Suprapubic skin (tissue), 3 donors: Measurements from ENCODE around the gene NBEAL1.
"Not testable (repeated sequence)": the region's sequence is repeated elsewhere in the genome, so short reads cannot be mapped to it uniquely, and the experiment has no call there.

Experiments used
- POLR2A ChIP-seq, 2 donors: fragments of 450-650 bp; IDR thresholded peaks; one replicate each; pipeline ENCODE4 v1.6.1; 2017; ENCODE audit warnings: antibody characterized with exemption in 2 of 2, mild to moderate bottlenecking in 2 of 2, moderate library complexity in 2 of 2
- TF ChIP-seq, protein P1 (sequence below), 2 donors: fragments of 200-600 bp in 1 of 2; fragments of 450-650 bp in 1 of 2; sonication (generic) in 1 of 2; IDR thresholded peaks; one replicate each; pipeline ENCODE4 v1.5.1; 2016 to 2019; ENCODE audit warnings: antibody characterized with exemption in 2 of 2, mild to moderate bottlenecking in 1 of 2, moderate library complexity in 1 of 2

DNA sequence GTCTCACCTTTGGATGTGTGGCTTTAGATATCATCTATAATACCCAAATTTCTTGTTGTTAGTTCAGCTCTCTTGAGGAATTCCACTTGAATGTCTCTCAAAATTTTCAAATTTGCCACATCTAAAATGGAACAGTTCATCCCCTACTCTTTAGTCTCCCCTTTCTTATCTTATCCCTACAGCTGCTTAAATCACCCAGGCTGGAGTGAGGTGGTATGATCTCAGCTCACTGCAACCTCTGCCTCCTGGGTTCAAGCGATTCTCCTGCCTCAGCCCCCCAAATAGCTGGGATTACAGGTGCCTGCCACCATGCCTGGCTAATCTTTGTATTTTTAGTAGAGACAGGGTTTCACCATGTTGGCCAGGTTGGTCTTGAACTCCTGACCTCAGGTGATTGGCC lies 71.7 kb downstream of the NBEAL1 start:
- TF ChIP-seq, protein P1, sequence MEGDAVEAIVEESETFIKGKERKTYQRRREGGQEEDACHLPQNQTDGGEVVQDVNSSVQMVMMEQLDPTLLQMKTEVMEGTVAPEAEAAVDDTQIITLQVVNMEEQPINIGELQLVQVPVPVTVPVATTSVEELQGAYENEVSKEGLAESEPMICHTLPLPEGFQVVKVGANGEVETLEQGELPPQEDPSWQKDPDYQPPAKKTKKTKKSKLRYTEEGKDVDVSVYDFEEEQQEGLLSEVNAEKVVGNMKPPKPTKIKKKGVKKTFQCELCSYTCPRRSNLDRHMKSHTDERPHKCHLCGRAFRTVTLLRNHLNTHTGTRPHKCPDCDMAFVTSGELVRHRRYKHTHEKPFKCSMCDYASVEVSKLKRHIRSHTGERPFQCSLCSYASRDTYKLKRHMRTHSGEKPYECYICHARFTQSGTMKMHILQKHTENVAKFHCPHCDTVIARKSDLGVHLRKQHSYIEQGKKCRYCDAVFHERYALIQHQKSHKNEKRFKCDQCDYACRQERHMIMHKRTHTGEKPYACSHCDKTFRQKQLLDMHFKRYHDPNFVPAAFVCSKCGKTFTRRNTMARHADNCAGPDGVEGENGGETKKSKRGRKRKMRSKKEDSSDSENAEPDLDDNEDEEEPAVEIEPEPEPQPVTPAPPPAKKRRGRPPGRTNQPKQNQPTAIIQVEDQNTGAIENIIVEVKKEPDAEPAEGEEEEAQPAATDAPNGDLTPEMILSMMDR (IDR thresholded peaks at IDR 0.05) = not testable (repeated sequence)
- not testable (repeated sequence) for TF ChIP-seq POLR2A (IDR thresholded peaks at IDR 0.05)
